Central memory CD8-positive, alpha-beta T cell (primary cell): ENCODE measurements around the gene THBS3.
A peak's percentile ranks its signal among the peaks of the same experiment; 100 is the strongest.

Experiments used
- ATAC-seq: fragments of 150-1000 bp; cut with Tn5 transposase; replicated peaks from 2 replicates; pipeline ENCODE4 v1.10.0; 2022; ENCODE audit warnings: mild to moderate bottlenecking, moderate FRiP score, moderate number of reproducible peaks; ENCODE audit not compliant: poor library complexity, severe bottlenecking; ENCODE audit errors: extremely low read depth
- DNase-seq, 2 donors: peaks; one replicate each; pipeline ENCODE4 v3.0.0; 2021; ENCODE audit warnings: low spot score in 2 of 2
- H3K27ac Mint-ChIP-seq: one replicate; pipeline ENCODE4 v1.8.0; 2022; ENCODE audit warnings: low read depth, mild to moderate bottlenecking, moderate library complexity, mixed read lengths
- H3K27me3 Mint-ChIP-seq: one replicate; pipeline ENCODE4 v1.8.0; 2022; ENCODE audit warnings: mixed read lengths
- H3K36me3 Mint-ChIP-seq: one replicate; pipeline ENCODE4 v1.8.0; 2022; ENCODE audit warnings: mild to moderate bottlenecking, moderate library complexity, mixed read lengths; ENCODE audit not compliant: insufficient read depth
- H3K4me1 Mint-ChIP-seq: one replicate; pipeline ENCODE4 v1.8.0; 2022; ENCODE audit warnings: mixed read lengths
- H3K4me3 Mint-ChIP-seq: one replicate; pipeline ENCODE4 v1.8.0; 2022; ENCODE audit warnings: mild to moderate bottlenecking, moderate library complexity, mixed read lengths
- H3K9me3 Mint-ChIP-seq: one replicate; pipeline ENCODE4 v1.8.0; 2022; ENCODE audit warnings: mixed read lengths

The THBS3 gene

DNA sequence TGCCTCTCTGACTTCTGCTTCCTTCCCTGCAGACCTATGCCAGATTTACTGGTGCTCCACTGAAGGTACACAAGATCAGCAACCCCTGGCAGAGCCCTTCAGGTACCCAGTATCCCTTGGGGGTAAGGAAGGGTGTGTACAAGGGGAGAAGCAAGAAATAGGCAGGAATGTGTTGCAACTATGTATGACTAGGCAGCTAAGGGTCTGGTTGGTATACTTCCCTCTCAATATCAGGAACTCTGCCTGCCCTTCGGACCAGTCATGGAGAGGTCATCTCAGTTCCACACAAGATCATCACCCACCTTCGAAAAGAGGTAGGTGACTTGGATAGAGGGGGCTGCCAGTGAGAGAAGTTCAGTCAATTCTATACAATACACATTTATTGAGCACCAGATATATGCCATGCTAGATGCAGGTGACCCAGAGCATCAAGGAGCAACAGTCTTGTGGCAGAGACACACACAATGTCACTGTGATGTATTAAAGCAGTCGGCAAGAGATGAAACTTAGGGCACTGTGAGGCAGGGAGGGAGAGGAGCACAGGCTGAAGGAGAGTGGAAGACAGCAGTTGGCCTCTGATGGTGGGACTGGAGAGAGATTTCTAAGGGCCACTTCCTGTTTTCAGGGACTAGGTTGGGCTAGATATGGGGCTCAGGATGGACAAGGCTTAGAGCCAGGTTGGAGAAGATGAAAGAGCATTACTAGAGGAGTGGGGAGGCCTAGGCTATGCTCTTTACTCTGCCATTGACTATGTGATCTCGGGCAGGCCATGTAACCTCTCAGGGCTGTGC lies 2.8 kb upstream of the THBS3 start:
- no peak for DNase-seq
- H3K4me1 Mint-ChIP-seq, result peaks cover 20% of the 10 kb centered on the region
- ATAC-seq, result no peak
- peaks cover 19% of the 10 kb centered on the region for H3K36me3 Mint-ChIP-seq
- H3K9me3 Mint-ChIP-seq, result no peaks in the 10 kb centered on the region
- H3K4me3 Mint-ChIP-seq, result peak overlapping the region; percentile 88
- no peaks in the 10 kb centered on the region for H3K27me3 Mint-ChIP-seq
- H3K27ac Mint-ChIP-seq, result no peak overlapping the region

- Mint-ChIP-seq H3K36me3 (peaks cover 19% of the 10 kb centered on the region), H3K27me3 (no peaks in the 10 kb centered on the region), H3K9me3 (no peaks in the 10 kb centered on the region), H3K27ac (peak overlapping the region; percentile 97), H3K4me1 (peaks cover 20% of the 10 kb centered on the region), H3K4me3 (peak overlapping the region; percentile 88)
- ATAC-seq (no peak), DNase-seq (no peak)
These were observed 1.6 kb upstream of the THBS3 start for GRCh38 chr1:155209312-155209721.

GRCh38 chr1:155208541-155209311 lies 1.0 kb upstream of the THBS3 start, which contains the start of gene MTX1:
TSS of gene MTX1 (plus strand) at chr1:155208695. CDS start at chr1:155208805, 110 bp downstream.
- Mint-ChIP-seq H3K9me3 (no peaks in the 10 kb centered on the region), H3K4me1 (peaks cover 20% of the 10 kb centered on the region), H3K27me3 (no peaks in the 10 kb centered on the region), H3K27ac (peak within 1 kb of the TSS; percentile 97), H3K36me3 (peaks cover 21% of the 10 kb centered on the region), H3K4me3 (peak within 1 kb of the TSS; percentile 88)
- peak; percentile 86 for ATAC-seq
- DNase-seq, result peak; percentile 74 to 91

GRCh38 chr1:155206891-155207805 lies 549 bp downstream of the THBS3 start:
- Mint-ChIP-seq H3K36me3 (peaks cover 21% of the 10 kb centered on the region), H3K27ac (peak overlapping the region; percentile 97), H3K9me3 (no peaks in the 10 kb centered on the region), H3K4me3 (peak overlapping the region; percentile 88), H3K27me3 (no peaks in the 10 kb centered on the region), H3K4me1 (peaks cover 20% of the 10 kb centered on the region)
- ATAC-seq (peak; percentile 35), DNase-seq (peak; percentile 86 to 95)

GRCh38 chr1:155205969-155206593 lies 1.6 kb downstream of the THBS3 start:
- Mint-ChIP-seq H3K36me3 (peaks cover 21% of the 10 kb centered on the region), H3K4me1 (peaks cover 20% of the 10 kb centered on the region), H3K27me3 (no peaks in the 10 kb centered on the region), H3K4me3 (no peak overlapping the region), H3K27ac (no peak overlapping the region), H3K9me3 (no peaks in the 10 kb centered on the region)
- DNase-seq (no peak), ATAC-seq (no peak)

- peaks cover 20% of the 10 kb centered on the region for H3K4me1 Mint-ChIP-seq
- H3K4me3 Mint-ChIP-seq, result no peak overlapping the region
- no peak for DNase-seq
- H3K9me3 Mint-ChIP-seq, result no peaks in the 10 kb centered on the region
- no peak overlapping the region for H3K27ac Mint-ChIP-seq
- H3K27me3 Mint-ChIP-seq, result no peaks in the 10 kb centered on the region
- peaks cover 21% of the 10 kb centered on the region for H3K36me3 Mint-ChIP-seq
- no peak for ATAC-seq
These were observed 2.7 kb downstream of the THBS3 start for GRCh38 chr1:155205035-155205434.

GRCh38 chr1:155202731-155203515 lies 4.8 kb downstream of the THBS3 start:
- peak overlapping the region; percentile 38 for H3K27ac Mint-ChIP-seq
- H3K9me3 Mint-ChIP-seq, result no peaks in the 10 kb centered on the region
- no peak overlapping the region for H3K4me3 Mint-ChIP-seq
- H3K4me1 Mint-ChIP-seq, result peaks cover 14% of the 10 kb centered on the region
- H3K36me3 Mint-ChIP-seq, result peaks cover 6% of the 10 kb centered on the region
- no peak for ATAC-seq
- no peak for DNase-seq
- H3K27me3 Mint-ChIP-seq, result no peaks in the 10 kb centered on the region

GRCh38 chr1:155202198-155202597 lies 5.5 kb downstream of the THBS3 start:
- peak overlapping the region; percentile 38 for H3K27ac Mint-ChIP-seq
- no peak overlapping the region for H3K4me3 Mint-ChIP-seq
- DNase-seq, result no peak
- H3K27me3 Mint-ChIP-seq, result no peaks in the 10 kb centered on the region
- H3K4me1 Mint-ChIP-seq, result peaks cover 7% of the 10 kb centered on the region
- H3K9me3 Mint-ChIP-seq, result no peaks in the 10 kb centered on the region
- peaks cover 4% of the 10 kb centered on the region for H3K36me3 Mint-ChIP-seq
- no peak for ATAC-seq

DNA sequence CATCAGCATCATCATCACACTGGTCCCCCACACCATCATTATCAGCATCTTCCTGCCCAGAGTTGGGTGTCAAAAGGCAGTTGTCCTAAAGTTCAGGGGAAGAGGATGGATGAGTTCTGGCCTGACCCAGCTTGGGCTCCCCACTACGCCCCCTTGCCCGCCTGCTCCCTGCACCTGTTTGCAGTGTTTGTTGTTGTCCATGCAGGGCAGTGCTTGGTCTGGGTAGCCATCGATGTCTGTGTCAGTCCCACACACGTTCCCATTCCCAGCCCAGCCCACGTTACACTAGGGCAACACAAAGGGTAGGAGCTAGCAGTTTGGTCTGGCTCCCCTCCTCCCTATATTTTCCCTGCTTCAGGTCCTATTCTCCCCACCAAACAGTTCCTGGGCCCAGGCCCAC lies 6.8 kb downstream of the THBS3 start:
- no peaks in the 10 kb centered on the region for H3K27me3 Mint-ChIP-seq
- ATAC-seq (no peak), DNase-seq (no peak)
- peaks cover 2% of the 10 kb centered on the region for H3K36me3 Mint-ChIP-seq
- H3K9me3 Mint-ChIP-seq, result no peaks in the 10 kb centered on the region
- H3K4me1 Mint-ChIP-seq, result no peaks in the 10 kb centered on the region
- H3K4me3 Mint-ChIP-seq, result no peak overlapping the region
- no peak overlapping the region for H3K27ac Mint-ChIP-seq

DNA sequence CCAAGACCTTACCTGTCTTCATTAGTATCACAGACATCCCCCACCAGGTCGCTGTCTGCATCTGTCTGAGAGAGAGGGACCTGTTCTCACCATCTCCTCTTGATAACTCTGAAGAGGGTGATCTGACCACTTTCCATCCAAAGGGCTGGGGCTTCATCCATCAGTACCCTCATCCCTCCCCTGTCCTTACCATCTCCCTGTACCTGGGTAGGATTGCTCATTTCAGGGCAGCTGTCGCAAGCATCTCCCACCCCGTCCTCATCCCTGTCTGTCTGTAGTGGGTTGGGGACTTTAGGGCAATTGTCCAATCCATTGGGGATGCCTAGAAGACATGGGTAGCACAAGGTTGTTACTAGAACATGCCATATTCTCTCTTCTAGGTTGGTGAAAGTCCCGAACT lies 7.9 kb downstream of the THBS3 start:
- H3K36me3 Mint-ChIP-seq, result peaks cover 5% of the 10 kb centered on the region
- ATAC-seq, result no peak
- no peaks in the 10 kb centered on the region for H3K27me3 Mint-ChIP-seq
- H3K9me3 Mint-ChIP-seq, result no peaks in the 10 kb centered on the region
- DNase-seq, result no peak
- no peak overlapping the region for H3K27ac Mint-ChIP-seq
- H3K4me1 Mint-ChIP-seq, result peaks cover 7% of the 10 kb centered on the region
- no peak overlapping the region for H3K4me3 Mint-ChIP-seq

GRCh38 chr1:155198547-155198906 lies 9.2 kb downstream of the THBS3 start:
- peaks cover 10% of the 10 kb centered on the region for H3K36me3 Mint-ChIP-seq

More at GRCh38 chr1:155198547-155198906, 9.2 kb downstream of the THBS3 start:
- H3K4me1 Mint-ChIP-seq, result peaks cover 20% of the 10 kb centered on the region
- no peak for DNase-seq
- ATAC-seq, result no peak
- peak overlapping the region; percentile 63 for H3K27ac Mint-ChIP-seq
- no peak overlapping the region for H3K4me3 Mint-ChIP-seq
- no peaks in the 10 kb centered on the region for H3K9me3 Mint-ChIP-seq
- H3K27me3 Mint-ChIP-seq, result no peaks in the 10 kb centered on the region
